ENCODE data around the gene C2.
"Not testable (repeated sequence)": the region's sequence is repeated elsewhere in the genome, so short reads cannot be mapped to it uniquely, and the experiment has no call there.

The C2 gene

DNA sequence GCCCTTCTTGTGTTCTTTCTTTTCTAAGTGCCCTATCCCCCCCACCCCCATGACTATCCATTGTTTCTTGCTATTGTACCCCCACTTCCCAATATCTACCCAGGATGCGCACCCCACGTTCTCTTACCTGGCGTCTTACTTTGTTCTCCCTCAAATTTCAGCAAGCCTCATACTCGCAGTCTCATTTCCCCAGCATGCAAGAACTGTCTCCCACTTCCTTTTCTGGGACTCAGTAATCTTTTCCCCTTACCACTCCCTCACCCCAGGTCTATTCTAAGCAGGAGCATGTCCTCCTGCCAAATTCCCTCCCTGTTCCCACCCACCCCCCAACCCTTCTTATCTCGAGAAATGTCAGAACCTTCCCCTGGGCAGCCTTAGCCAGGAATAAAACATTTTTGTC, 28.3 kb upstream of the C2 start:
- no peak for DNase-seq

DNA sequence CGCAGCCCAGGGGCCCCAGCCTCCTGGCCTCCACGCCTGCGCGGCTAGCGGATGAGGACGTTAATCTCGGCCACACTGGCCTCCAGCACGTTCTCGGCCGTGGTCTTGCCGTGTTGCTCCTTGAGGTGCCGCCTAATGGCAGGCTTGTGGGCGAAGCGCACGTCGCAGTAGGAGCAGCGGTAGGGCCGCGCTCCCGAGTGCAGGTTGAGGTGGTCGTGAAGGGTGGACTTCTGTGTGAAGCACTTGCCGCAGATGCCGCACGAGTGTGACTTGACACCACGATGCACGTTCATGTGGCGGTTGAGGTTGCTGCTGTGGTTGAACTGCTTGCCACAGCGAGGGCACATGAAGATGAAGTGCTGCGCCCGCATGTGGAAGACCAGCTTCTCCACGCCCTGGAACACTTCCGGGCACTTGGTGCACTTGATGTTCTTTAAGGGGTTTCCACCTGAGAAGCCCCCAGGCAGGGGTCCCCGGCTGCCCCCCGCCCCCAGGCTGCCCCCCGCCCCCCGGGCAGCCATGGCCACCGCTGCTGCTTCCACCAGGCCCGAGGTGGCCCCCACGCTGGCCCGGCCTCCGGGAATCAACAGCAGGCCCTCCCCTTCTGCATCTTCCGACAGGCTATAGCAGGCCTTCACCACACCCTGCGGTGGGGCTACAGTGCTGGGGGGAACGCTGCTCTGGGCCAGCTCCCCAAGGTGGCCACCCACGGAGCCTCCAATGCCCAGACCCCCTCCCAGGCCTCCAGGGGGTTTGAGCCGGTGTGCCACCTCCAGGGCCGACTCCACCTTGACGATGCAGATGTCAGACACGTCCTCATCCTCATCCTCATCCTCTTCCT, 27.4 kb upstream of the C2 start:
- DNase-seq, result no peak

DNA sequence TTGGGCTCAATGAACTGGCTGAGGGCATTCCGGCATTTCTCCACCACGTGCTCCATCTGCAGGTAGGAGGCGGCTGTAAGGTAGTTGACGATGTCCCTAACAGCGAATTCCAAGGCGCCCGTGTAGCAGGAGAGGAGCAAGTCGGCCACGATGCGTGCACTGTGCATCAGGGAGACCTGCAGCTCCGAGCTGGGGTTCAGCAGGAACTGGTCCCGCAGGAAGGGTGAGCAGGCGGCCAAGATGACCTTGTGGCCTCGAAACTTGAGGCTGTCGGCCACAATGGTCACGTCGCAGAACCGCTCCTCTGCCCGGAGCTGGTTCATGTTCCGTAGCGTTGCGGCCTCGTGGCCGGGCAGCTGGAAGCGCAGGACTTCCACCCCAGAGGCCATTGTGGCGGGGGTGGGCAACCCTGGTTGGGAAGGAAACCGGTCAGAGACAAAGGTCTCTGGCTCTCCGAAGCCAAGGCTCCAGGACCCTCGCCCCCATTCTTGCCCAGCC, 26.6 kb upstream of the C2 start:
- no peak for DNase-seq

- peak; percentile 68 for DNase-seq
Measured at GRCh38 chr6:31901415-31901952, 26.0 kb upstream of the C2 start.

GRCh38 chr6:31901953-31902643, 25.4 kb upstream of the C2 start, which contains the start of gene ZBTB12:
ZBTB12 (minus strand) TSS chr6:31902086; CDS start chr6:31901305, 781 bp downstream.
- peak; percentile 98 for DNase-seq

DNA sequence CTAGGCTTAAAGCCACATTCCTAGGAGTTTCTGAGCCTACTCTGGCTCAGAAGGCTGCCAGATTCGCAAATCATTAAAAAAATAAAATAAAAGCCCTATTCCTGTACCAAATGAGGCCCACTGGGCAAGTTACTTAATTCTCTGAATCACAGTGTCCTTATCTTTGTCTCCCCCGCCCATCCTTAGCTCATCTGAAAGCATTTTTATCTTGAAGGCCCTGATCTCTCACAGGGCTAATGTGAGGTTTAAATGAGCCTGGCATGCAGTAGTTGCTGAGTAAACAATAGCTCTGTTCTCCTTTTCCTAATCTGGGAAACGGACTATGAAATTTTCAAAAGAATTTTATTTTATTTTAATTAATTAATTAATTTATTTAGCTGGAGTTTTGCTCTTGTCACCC, 23.6 kb upstream of the C2 start:
- no peak for DNase-seq

GRCh38 chr6:31905041-31905440, 22.5 kb upstream of the C2 start:
- DNase-seq, result no peak

- DNase-seq, result no peak
Measured at GRCh38 chr6:31906122-31906521, 21.4 kb upstream of the C2 start.

GRCh38 chr6:31906727-31907126, 20.8 kb upstream of the C2 start:
- not testable (repeated sequence) for DNase-seq

- peak; percentile 62 for DNase-seq
Measured at GRCh38 chr6:31907158-31907813, 20.2 kb upstream of the C2 start.

DNA sequence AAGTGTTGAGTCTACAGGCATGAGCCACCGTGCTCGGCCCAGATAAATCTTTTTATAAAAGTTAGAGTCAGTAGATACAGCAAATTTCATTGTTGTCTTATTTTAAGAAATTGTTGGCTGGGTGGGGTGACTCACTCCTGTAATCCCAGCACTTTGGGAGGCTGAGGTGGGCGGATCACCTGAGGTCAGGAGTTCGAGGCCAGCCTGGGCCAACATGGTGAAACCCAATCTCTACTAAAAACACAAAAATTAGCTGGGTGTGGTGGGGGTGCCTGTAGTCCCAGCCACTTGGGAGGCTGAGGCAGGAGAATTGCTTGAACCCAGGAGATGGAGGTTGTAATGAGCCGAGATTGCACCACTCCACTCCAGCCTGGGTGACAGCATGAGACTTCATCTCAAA, 19.3 kb upstream of the C2 start:
- not testable (repeated sequence) for DNase-seq

- peak; percentile 45 for DNase-seq
Measured at GRCh38 chr6:31908791-31909190, 18.7 kb upstream of the C2 start.

DNA sequence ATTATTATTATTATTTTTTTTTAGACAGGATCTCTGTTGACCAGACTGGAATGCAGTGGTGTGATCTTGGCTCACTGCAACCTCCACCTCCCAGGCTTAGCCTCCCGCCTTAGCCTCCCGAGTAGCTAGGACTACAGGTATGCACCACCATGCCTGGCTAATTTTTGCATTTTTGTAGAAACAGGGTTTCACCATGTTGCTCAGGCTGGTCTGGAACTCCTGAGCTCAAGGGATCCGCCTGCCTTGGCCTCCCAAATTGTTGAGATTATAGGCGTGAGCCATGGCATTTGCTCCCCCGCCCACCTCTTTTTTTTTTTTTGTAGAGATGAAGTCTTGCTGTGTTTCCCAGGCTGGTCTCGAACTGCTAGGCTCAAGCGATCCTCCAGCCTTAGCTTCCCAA, 18.2 kb upstream of the C2 start:
- not testable (repeated sequence) for DNase-seq

DNA sequence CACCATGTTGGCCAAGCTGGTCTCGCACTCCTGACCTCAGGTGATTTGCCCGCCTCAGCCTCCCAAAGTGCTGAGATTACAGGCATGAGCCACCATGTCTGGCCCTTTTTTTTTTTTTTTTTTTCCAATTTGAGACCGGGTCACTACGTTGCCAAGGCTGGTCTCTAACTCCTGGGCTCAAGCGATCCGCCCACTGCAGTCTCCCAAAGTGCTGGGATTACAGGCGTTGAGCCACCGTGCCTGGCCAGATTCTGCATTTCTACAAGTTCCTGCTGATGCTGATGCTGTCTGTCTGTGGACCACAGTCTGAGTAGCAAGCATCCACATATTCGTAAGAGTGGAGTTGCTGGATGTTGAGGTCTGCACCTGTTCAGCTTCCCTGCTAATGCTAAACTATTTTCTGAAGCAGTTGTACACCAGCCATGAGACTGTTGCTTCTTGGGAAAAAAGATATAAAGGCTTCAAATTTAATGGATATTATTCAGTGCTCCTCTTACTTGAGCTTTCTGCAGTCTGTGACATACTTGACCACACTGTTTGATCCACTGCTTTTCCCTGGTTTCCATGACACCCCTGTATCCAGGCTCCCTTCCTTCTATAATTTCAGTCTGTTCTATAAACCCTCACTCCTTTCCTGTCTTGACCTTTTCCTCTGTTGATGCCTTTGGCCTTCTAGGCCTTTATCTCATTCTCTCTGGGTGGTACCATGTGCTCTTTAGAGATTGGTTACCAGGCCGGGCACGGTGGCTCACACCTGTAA, 15.5 kb upstream of the C2 start:
- DNase-seq, result no peak

DNA sequence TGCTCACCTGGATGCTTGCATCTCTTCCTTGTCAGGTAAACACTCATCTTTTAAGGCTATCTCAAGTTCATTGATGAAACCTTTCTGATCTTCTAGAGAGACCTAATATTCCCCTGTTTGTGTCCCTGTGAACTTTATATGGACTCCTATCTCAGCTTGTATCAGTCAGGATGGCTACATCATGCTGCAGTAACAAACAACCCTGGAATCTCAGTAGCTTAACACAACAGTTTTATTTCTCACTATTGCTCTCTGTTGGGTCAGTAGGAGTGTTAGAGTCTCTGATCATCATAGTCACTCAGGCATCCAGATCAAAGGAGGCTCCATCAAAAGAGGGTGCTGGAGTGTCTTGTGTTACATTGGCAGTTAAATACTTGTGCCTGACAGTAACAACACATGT, 12.2 kb upstream of the C2 start:
- DNase-seq, result no peak

DNA sequence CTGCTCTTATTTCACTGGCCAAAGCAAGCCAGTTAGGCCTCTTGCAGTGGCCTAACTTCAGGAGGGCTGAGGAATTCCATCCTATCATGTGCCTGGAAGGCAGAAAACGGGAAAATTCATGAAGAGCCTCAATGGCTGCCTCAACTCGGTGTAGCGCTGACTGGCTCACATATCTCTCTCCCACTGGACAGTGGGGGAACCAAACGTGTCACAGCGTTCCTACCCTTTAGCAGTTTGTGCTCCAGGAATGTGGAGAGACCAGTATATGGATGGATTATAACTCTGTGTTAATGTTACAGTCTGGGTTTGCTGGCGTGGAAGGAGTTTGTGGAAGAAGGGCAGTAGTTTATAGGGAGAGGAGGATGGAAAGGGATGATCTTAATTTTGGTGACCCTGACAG, 11.8 kb upstream of the C2 start:
- DNase-seq, result no peak

DNA sequence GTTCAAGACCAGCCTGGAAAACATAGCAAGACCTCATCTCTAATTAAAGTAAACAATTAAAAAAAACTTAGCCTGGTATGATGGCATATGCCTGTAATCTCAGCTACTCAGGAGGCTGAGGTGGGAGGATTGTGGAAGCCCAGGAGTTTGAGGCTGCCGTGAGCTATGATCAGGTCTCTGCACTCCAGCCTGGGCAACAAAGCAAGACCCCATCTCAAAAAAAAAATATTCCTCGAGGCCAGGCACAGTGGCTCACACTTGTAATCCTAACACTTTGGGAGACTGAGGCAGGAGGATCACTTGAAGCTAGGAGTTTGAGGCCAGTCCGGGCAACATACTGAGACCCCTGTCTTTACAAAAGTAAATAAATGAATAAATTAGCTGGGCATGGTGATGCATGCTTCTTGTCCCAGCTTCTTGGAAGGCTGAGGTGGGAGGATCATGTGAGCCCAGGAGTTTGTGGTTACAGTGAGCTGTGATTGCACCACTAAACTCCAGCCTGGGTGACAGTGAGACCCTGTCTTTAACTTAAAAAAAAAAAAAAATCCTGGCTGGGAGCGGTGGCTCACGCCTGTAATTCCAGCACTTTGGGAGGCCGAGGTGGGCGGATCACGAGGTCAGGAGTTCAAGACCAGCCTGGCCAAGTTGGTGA, 9.3 kb upstream of the C2 start:
- no peak for DNase-seq

- DNase-seq, result no peak
Measured at GRCh38 chr6:31919624-31920303, 7.8 kb upstream of the C2 start.

GRCh38 chr6:31920811-31921210, 6.7 kb upstream of the C2 start:
- DNase-seq, result no peak

DNA sequence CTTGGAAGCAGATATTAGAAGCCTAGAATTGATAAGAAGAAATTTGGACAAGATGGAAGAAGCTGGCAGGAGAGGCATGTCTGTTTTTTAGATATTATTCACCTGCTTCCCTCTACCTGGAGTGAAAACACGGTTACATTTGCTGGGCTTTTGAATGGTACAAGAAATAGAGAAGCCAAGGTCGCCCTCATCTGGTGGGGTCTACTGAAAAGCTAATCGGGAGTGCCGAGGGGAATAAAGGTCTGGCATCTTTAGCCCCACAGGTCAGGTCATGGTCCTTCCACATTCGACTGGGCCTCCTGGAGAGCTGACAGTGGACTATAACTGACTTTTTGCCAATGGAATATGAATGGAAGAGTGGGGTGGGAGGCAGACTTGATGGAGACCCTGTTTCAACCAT, 4.6 kb upstream of the C2 start:
- DNase-seq, result no peak
